Neural cell (in vitro differentiated cells): ENCODE results near the gene GATA6. TPM values are rescaled to one million over a fixed set of nuclear protein-coding genes. Genes with fewer than 3 reads are reported as not detected.

Experiments
- H2AFZ ChIP-seq: fragments of 200-600, 300-800 bp; sonication (generic), shearing (Covaris generic); 2 replicates; pipeline ENCODE4 v1.6.0; 2014; ENCODE audit warnings: low read depth, mild to moderate bottlenecking, antibody characterized with exemption, low read length, moderate library complexity
- H3F3A ChIP-seq: fragments of 200-600 bp; shearing (Covaris generic); 2 replicates; pipeline ENCODE4 v1.6.1; 2016; ENCODE audit warnings: mild to moderate bottlenecking, moderate library complexity, mixed read lengths, antibody characterized with exemption, low read length; ENCODE audit not compliant: insufficient read depth, poor library complexity, severe bottlenecking
- H3K27ac ChIP-seq: fragments of 200-600, 300-800 bp; sonication (generic), shearing (Covaris generic); 2 replicates; pipeline ENCODE4 v1.5.1; 2014; ENCODE audit warnings: mild to moderate bottlenecking, low read length, moderate library complexity
- H3K27me3 ChIP-seq: fragments of 300-800, 200-600 bp; sonication (generic), shearing (Covaris generic); 2 replicates; pipeline ENCODE4 v1.6.0; 2014; ENCODE audit warnings: mild to moderate bottlenecking, low read depth, low read length, moderate library complexity; ENCODE audit not compliant: insufficient read depth
- H3K36me3 ChIP-seq: fragments of 300-800, 200-600 bp; sonication (generic), shearing (Covaris generic); 2 replicates; pipeline ENCODE4 v1.5.1; 2014; ENCODE audit warnings: mild to moderate bottlenecking, antibody characterized with exemption, low read length, moderate library complexity; ENCODE audit not compliant: insufficient read depth
- H3K4me2 ChIP-seq: fragments of 300-800, 200-600 bp; sonication (generic), shearing (Covaris generic); 2 replicates; pipeline ENCODE4 v1.6.0; 2014; ENCODE audit warnings: mild to moderate bottlenecking, low read length
- H3K4me3 ChIP-seq: fragments of 300-800, 200-600 bp; sonication (generic), shearing (Covaris generic); 2 replicates; pipeline ENCODE4 v1.5.1; 2014; ENCODE audit warnings: mild to moderate bottlenecking, low read length, moderate library complexity
- H3K79me2 ChIP-seq: fragments of 200-600 bp; shearing (Covaris generic); replicated peaks from 2 replicates; pipeline ENCODE4 v1.6.0; 2014; ENCODE audit warnings: mild to moderate bottlenecking, low read length, moderate library complexity; ENCODE audit not compliant: insufficient read depth
- H3K9ac ChIP-seq: fragments of 300-800, 200-600 bp; sonication (generic), shearing (Covaris generic); 2 replicates; pipeline ENCODE4 v1.6.1; 2016; ENCODE audit warnings: mild to moderate bottlenecking, low read length, mixed read lengths
- H3K9me2 ChIP-seq: fragments of 200-600 bp; shearing (Covaris generic); 2 replicates; pipeline ENCODE4 v1.6.1; 2016; ENCODE audit warnings: mild to moderate bottlenecking, low read length, mixed read lengths; ENCODE audit not compliant: insufficient read depth
- H3K9me3 ChIP-seq: fragments of 200-600, 300-800 bp; sonication (generic), shearing (Covaris generic); 2 replicates; pipeline ENCODE4 v1.6.1; 2016; ENCODE audit warnings: mild to moderate bottlenecking, mixed run types, low read length, moderate library complexity, mixed read lengths
- H4K20me1 ChIP-seq: fragments of 200-600 bp; shearing (Covaris generic); 2 replicates; pipeline ENCODE4 v1.6.1; 2016; ENCODE audit warnings: mild to moderate bottlenecking, mixed run types; ENCODE audit not compliant: insufficient read depth
- EP300 ChIP-seq: fragments of 450-650 bp; conservative IDR thresholded peaks from 2 replicates; pipeline ENCODE4 v1.6.1; 2014; ENCODE audit warnings: antibody characterized with exemption, mild to moderate bottlenecking, moderate library complexity; ENCODE audit not compliant: poor library complexity, severe bottlenecking
- EZH2 ChIP-seq: fragments of 200-600, 300-800 bp; shearing (Covaris generic), sonication (generic); IDR thresholded peaks from 2 replicates; pipeline ENCODE4 v1.6.1; 2014; ENCODE audit warnings: antibody characterized with exemption, low read length, borderline replicate concordance, mild to moderate bottlenecking; ENCODE audit not compliant: insufficient read depth, poor library complexity, severe bottlenecking
- MXI1 ChIP-seq: fragments of 450-650 bp; conservative IDR thresholded peaks from 2 replicates; pipeline ENCODE4 v1.6.1; 2014; ENCODE audit warnings: antibody characterized with exemption, mild to moderate bottlenecking; ENCODE audit not compliant: poor library complexity, severe bottlenecking
- POLR2AphosphoS5 ChIP-seq: IDR thresholded peaks from 2 replicates; pipeline ENCODE4 v1.6.1; 2012
- RAD21 ChIP-seq: fragments of 450-650 bp; conservative IDR thresholded peaks from 2 replicates; pipeline ENCODE4 v1.6.1; 2014; ENCODE audit warnings: antibody characterized with exemption, mild to moderate bottlenecking, moderate library complexity
- SMC3 ChIP-seq: fragments of 450-650 bp; conservative IDR thresholded peaks from 2 replicates; pipeline ENCODE4 v1.6.1; 2014; ENCODE audit warnings: antibody characterized with exemption, mild to moderate bottlenecking, moderate library complexity; ENCODE audit not compliant: poor library complexity
- TAF1 ChIP-seq: IDR thresholded peaks from 2 replicates; pipeline ENCODE4 v1.6.1; 2012; ENCODE audit warnings: low read depth
- polyA plus RNA-seq: library from polyadenylated mRNA; depleted of rRNA; stranded (reverse); fragments of >200 nt; gene quantifications from 2 replicates; pipeline ENCODE4 v1.2.3, GENCODE V29; 2014
- TF ChIP-seq, protein P1 (sequence below): IDR thresholded peaks from 2 replicates; pipeline ENCODE4 v1.6.1; 2012; ENCODE audit warnings: borderline replicate concordance
- TF ChIP-seq, protein P2 (sequence below): fragments of 450-650 bp; IDR thresholded peaks from 2 replicates; pipeline ENCODE4 v1.5.1; 2014; ENCODE audit warnings: antibody characterized with exemption, mild to moderate bottlenecking, moderate library complexity; ENCODE audit not compliant: poor library complexity, severe bottlenecking

GATA6 gene
- polyA plus RNA-seq, 1 donor from 2014 or later: not detected

- no peaks in the 10 kb centered on the region for H3K9me3 ChIP-seq
- H3K27me3 ChIP-seq: no peaks in the 10 kb centered on the region
- no peaks in the 10 kb centered on the region for H4K20me1 ChIP-seq
- H3K9ac ChIP-seq: no peak overlapping the region
- no peak overlapping the region for H3K4me2 ChIP-seq
- H3K36me3 ChIP-seq: no peaks in the 10 kb centered on the region
- TF ChIP-seq SMC3: no peak
- no peak for TF ChIP-seq TAF1
- no peak for TF ChIP-seq RAD21
- H3K27ac ChIP-seq: no peak overlapping the region
- no peaks in the 10 kb centered on the region for H3K9me2 ChIP-seq
- H3F3A ChIP-seq: no peaks in the 10 kb centered on the region
- no peak overlapping the region for H2AFZ ChIP-seq
- no peaks in the 10 kb centered on the region for H3K79me2 ChIP-seq
- H3K4me3 ChIP-seq: no peak overlapping the region
Measured at GRCh38 chr18:22141211-22141610, 28.2 kb upstream of the GATA6 start.

- H3K79me2 ChIP-seq: no peaks in the 10 kb centered on the region
- H3K27me3 ChIP-seq: no peaks in the 10 kb centered on the region
- H3F3A ChIP-seq: no peaks in the 10 kb centered on the region
- H4K20me1 ChIP-seq: no peaks in the 10 kb centered on the region
- no peak overlapping the region for H3K27ac ChIP-seq
- H2AFZ ChIP-seq: no peak overlapping the region
- no peaks in the 10 kb centered on the region for H3K9me2 ChIP-seq
- H3K9me3 ChIP-seq: no peaks in the 10 kb centered on the region
- no peak overlapping the region for H3K4me3 ChIP-seq
- H3K36me3 ChIP-seq: no peaks in the 10 kb centered on the region
- TF ChIP-seq, protein P1, sequence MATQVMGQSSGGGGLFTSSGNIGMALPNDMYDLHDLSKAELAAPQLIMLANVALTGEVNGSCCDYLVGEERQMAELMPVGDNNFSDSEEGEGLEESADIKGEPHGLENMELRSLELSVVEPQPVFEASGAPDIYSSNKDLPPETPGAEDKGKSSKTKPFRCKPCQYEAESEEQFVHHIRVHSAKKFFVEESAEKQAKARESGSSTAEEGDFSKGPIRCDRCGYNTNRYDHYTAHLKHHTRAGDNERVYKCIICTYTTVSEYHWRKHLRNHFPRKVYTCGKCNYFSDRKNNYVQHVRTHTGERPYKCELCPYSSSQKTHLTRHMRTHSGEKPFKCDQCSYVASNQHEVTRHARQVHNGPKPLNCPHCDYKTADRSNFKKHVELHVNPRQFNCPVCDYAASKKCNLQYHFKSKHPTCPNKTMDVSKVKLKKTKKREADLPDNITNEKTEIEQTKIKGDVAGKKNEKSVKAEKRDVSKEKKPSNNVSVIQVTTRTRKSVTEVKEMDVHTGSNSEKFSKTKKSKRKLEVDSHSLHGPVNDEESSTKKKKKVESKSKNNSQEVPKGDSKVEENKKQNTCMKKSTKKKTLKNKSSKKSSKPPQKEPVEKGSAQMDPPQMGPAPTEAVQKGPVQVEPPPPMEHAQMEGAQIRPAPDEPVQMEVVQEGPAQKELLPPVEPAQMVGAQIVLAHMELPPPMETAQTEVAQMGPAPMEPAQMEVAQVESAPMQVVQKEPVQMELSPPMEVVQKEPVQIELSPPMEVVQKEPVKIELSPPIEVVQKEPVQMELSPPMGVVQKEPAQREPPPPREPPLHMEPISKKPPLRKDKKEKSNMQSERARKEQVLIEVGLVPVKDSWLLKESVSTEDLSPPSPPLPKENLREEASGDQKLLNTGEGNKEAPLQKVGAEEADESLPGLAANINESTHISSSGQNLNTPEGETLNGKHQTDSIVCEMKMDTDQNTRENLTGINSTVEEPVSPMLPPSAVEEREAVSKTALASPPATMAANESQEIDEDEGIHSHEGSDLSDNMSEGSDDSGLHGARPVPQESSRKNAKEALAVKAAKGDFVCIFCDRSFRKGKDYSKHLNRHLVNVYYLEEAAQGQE: no peak
- TF ChIP-seq MXI1 (no peak), EP300 (no peak), EZH2 (no peak), POLR2AphosphoS5 (no peak)
- H3K4me2 ChIP-seq: no peak overlapping the region
- no peak overlapping the region for H3K9ac ChIP-seq
Measured at GRCh38 chr18:22143347-22144340, 25.7 kb upstream of the GATA6 start.

DNA sequence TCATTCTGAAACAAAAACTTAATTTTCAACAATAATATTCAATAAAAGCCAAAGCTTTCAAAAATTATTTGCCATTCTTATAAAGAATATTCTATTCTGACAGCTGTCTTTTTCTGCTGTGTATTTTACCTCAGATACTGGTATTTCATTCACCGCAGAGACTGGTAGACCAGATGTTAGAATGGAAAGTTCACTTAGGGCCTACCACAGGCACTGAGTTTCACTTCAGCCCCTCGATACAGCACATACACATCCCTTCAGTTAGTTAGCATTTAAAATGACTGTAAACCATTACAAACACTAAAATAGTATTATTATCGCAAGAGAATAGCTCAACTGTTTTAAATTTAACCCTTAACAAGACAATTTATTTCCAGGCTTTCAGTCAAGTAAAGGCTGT lies 24.2 kb upstream of the GATA6 start:
- no peaks in the 10 kb centered on the region for H3K36me3 ChIP-seq
- H3K9me2 ChIP-seq: no peaks in the 10 kb centered on the region
- H3K4me3 ChIP-seq: no peak overlapping the region
- H3K27ac ChIP-seq: no peak overlapping the region
- H3K9me3 ChIP-seq: no peaks in the 10 kb centered on the region
- no peak overlapping the region for H3K9ac ChIP-seq
- TF ChIP-seq, protein P2, sequence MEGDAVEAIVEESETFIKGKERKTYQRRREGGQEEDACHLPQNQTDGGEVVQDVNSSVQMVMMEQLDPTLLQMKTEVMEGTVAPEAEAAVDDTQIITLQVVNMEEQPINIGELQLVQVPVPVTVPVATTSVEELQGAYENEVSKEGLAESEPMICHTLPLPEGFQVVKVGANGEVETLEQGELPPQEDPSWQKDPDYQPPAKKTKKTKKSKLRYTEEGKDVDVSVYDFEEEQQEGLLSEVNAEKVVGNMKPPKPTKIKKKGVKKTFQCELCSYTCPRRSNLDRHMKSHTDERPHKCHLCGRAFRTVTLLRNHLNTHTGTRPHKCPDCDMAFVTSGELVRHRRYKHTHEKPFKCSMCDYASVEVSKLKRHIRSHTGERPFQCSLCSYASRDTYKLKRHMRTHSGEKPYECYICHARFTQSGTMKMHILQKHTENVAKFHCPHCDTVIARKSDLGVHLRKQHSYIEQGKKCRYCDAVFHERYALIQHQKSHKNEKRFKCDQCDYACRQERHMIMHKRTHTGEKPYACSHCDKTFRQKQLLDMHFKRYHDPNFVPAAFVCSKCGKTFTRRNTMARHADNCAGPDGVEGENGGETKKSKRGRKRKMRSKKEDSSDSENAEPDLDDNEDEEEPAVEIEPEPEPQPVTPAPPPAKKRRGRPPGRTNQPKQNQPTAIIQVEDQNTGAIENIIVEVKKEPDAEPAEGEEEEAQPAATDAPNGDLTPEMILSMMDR: no peak
- TF ChIP-seq SMC3 (no peak), EZH2 (no peak), TAF1 (no peak), POLR2AphosphoS5 (no peak), RAD21 (no peak), MXI1 (no peak), EP300 (no peak)
- TF ChIP-seq, protein P1: no peak
- H3K27me3 ChIP-seq: no peaks in the 10 kb centered on the region
- no peaks in the 10 kb centered on the region for H3K79me2 ChIP-seq
- no peak overlapping the region for H2AFZ ChIP-seq
- no peaks in the 10 kb centered on the region for H4K20me1 ChIP-seq
- H3F3A ChIP-seq: no peaks in the 10 kb centered on the region
- H3K4me2 ChIP-seq: no peak overlapping the region
